HCT116 (cell line): ENCODE results near the gene RHBDD1. TPM values are rescaled to one million over a fixed set of nuclear protein-coding genes. Genes with fewer than 3 reads are reported as not detected.

Experiments
- ATAC-seq: fragments of 200-7000 bp; cut with Tn5 transposase; 2 replicates; pipeline ENCODE4 v1.9.1; 2020; ENCODE audit warnings: mild to moderate bottlenecking, moderate library complexity
- BruUV-seq: library from RNA; stranded (reverse); fragments of 400-500 nt; replicated peaks from 2 replicates; lab custom pipeline; 2021; lab: Mats Ljungman, UMichigan
- CTCF ChIA-PET: fragments of 300-600 bp; sonication (Branson Sonifier 250); formaldehyde crosslinking; loops from one replicate; lab custom pipeline; 2021; ENCODE audit warnings: antibody characterized with exemption; lab: Charles Lee
- POLR2A ChIA-PET: fragments of 300-600, 350-600 bp; sonication (Branson Sonifier 250); formaldehyde crosslinking; loops from one replicate; lab custom pipeline; 2021; ENCODE audit warnings: antibody characterized with exemption; lab: Charles Lee
- RAD21 ChIA-PET, 2 experiments: fragments of 300-600 bp; sonication (Branson Sonifier 250); formaldehyde crosslinking; loops; one replicate each; lab custom pipeline; 2023; ENCODE audit warnings: low total read pairs in 2 of 2; ENCODE audit not compliant: uncharacterized antibody in 2 of 2, unreplicated experiment in 2 of 2, low non-redundant PET in 1 of 2; lab: Charles Lee
- DNase-seq: peaks from one replicate; pipeline ENCODE4 v3.0.0-alpha.2; 2010; ENCODE audit warnings: low read depth, low spot score
- H2AFZ ChIP-seq: fragments of 200-600 bp; shearing (Covaris generic), sonication (generic); 2 replicates; pipeline ENCODE4 v1.6.1; 2017; ENCODE audit warnings: low read depth, mixed run types, mixed read lengths, antibody characterized with exemption, low read length; ENCODE audit not compliant: poor library complexity, severe bottlenecking
- H3K27ac ChIP-seq: 2 replicates; pipeline ENCODE4 v1.5.1; 2012; ENCODE audit warnings: low read depth, low read length
- H3K27me3 ChIP-seq: fragments of 200-600 bp; sonication (generic); 2 replicates; pipeline ENCODE4 v1.6.1; 2016; ENCODE audit warnings: mixed run types, low read length, mixed read lengths; ENCODE audit not compliant: insufficient read depth
- H3K36me3 ChIP-seq, 2 experiments: fragments of 200-500 bp in 1 of 2; fragments of 200-600 bp in 1 of 2; sonication (Bioruptor generic) in 1 of 2; sonication (generic) in 1 of 2; 2 replicates each; pipeline versions ENCODE4 v1.5.1 to v1.6.1; 2014 to 2016; ENCODE audit warnings: low read length in 2 of 2, inconsistent platforms in 1 of 2, mixed read lengths in 1 of 2, mixed run types in 1 of 2; ENCODE audit not compliant: insufficient read depth in 2 of 2, control insufficient read depth in 1 of 2
- H3K4me1 ChIP-seq, 2 experiments: fragments of 200-600 bp in 1 of 2; sonication (generic) in 1 of 2; 2 replicates each; pipeline versions ENCODE4 v1.5.1 to v1.6.1; 2012 to 2017; ENCODE audit warnings: low read length in 2 of 2, inconsistent platforms in 1 of 2, mild to moderate bottlenecking in 1 of 2, mixed read lengths in 1 of 2, mixed run types in 1 of 2, moderate library complexity in 1 of 2; ENCODE audit not compliant: insufficient read depth in 2 of 2, control insufficient read depth in 1 of 2
- H3K4me2 ChIP-seq: fragments of 200-600 bp; sonication (generic); 2 replicates; pipeline ENCODE4 v1.6.1; 2017; ENCODE audit warnings: mixed run types, low read length, mixed read lengths
- H3K4me3 ChIP-seq, 2 experiments: fragments of 200-600 bp in 1 of 2; sonication (generic) in 1 of 2; replicated peaks in 1 of 2; 2 replicates each; pipeline ENCODE4 v1.5.1; 2011 to 2016; ENCODE audit warnings: low read length in 2 of 2, control low read depth in 1 of 2, low read depth in 1 of 2, mild to moderate bottlenecking in 1 of 2, mixed read lengths in 1 of 2, mixed run types in 1 of 2
- H3K79me2 ChIP-seq: fragments of 200-600 bp; sonication (generic); 2 replicates; pipeline ENCODE4 v1.6.1; 2017; ENCODE audit warnings: mild to moderate bottlenecking, mixed run types, low read length, moderate library complexity, mixed read lengths; ENCODE audit not compliant: insufficient read depth
- H3K9ac ChIP-seq: fragments of 200-600 bp; sonication (generic); 2 replicates; pipeline ENCODE4 v1.6.1; 2016; ENCODE audit warnings: low read length, mixed read lengths
- H3K9me2 ChIP-seq: fragments of 200-600 bp; sonication (generic), shearing (Covaris generic); 2 replicates; pipeline ENCODE4 v1.6.1; 2017; ENCODE audit warnings: mixed run types, mild to moderate bottlenecking, moderate library complexity; ENCODE audit not compliant: insufficient read depth
- H3K9me3 ChIP-seq, 2 experiments: fragments of 200-500 bp in 1 of 2; fragments of 200-600 bp in 1 of 2; sonication (Bioruptor generic) in 1 of 2; sonication (generic) in 1 of 2; 2 replicates each; pipeline ENCODE4 v1.6.1; 2014 to 2017; ENCODE audit warnings: low read length in 2 of 2, mixed read lengths in 2 of 2, inconsistent platforms in 1 of 2, low read depth in 1 of 2, mild to moderate bottlenecking in 1 of 2, mixed run types in 1 of 2, moderate library complexity in 1 of 2; ENCODE audit not compliant: control insufficient read depth in 1 of 2, insufficient read depth in 1 of 2
- H4K20me1 ChIP-seq: fragments of 200-600 bp; sonication (generic), shearing (Covaris generic); 2 replicates; pipeline ENCODE4 v1.6.1; 2017; ENCODE audit warnings: mixed run types, mild to moderate bottlenecking, moderate library complexity; ENCODE audit not compliant: insufficient read depth
- ATF3 ChIP-seq: IDR thresholded peaks from 2 replicates; pipeline ENCODE4 v1.6.1; 2012
- CBX3 ChIP-seq: IDR thresholded peaks from 2 replicates; pipeline ENCODE4 v1.6.1; 2012; ENCODE audit warnings: low read depth
- CEBPB ChIP-seq: IDR thresholded peaks from 2 replicates; pipeline ENCODE4 v1.6.1; 2012; ENCODE audit warnings: low read depth
- EGR1 ChIP-seq: IDR thresholded peaks from 2 replicates; pipeline ENCODE4 v1.6.1; 2012; ENCODE audit warnings: low read depth
- ELF1 ChIP-seq: IDR thresholded peaks from 2 replicates; pipeline ENCODE4 v1.6.1; 2012; ENCODE audit warnings: low read depth, borderline replicate concordance
- EZH2 ChIP-seq: fragments of 200-600 bp; sonication (generic); IDR thresholded peaks from 2 replicates; pipeline ENCODE4 v1.6.1; 2017; ENCODE audit warnings: antibody characterized with exemption, mixed run types
- FOSL1 ChIP-seq: IDR thresholded peaks from 2 replicates; pipeline ENCODE4 v1.6.1; 2012; ENCODE audit warnings: low read depth
- JUND ChIP-seq: IDR thresholded peaks from 2 replicates; pipeline ENCODE4 v1.6.1; 2012
- MAX ChIP-seq: IDR thresholded peaks from 2 replicates; pipeline ENCODE4 v1.6.1; 2012
- POLR2A ChIP-seq: IDR thresholded peaks from 2 replicates; pipeline ENCODE4 v1.7.0; 2011; ENCODE audit warnings: borderline replicate concordance; ENCODE audit not compliant: insufficient read depth, insufficient read length; ENCODE audit errors: extremely low read depth
- POLR2AphosphoS5 ChIP-seq: IDR thresholded peaks from 2 replicates; pipeline ENCODE4 v1.6.1; 2011; ENCODE audit warnings: mild to moderate bottlenecking, low read depth, low read length, moderate library complexity
- RAD21 ChIP-seq: IDR thresholded peaks from 2 replicates; pipeline ENCODE4 v1.6.1; 2012; ENCODE audit warnings: low read depth, mild to moderate bottlenecking
- SP1 ChIP-seq: IDR thresholded peaks from 2 replicates; pipeline ENCODE4 v1.6.1; 2012; ENCODE audit warnings: low read depth
- SRF ChIP-seq: IDR thresholded peaks from 2 replicates; pipeline ENCODE4 v1.6.1; 2012; ENCODE audit warnings: low read depth
- TCF7L2 ChIP-seq: IDR thresholded peaks from 2 replicates; pipeline ENCODE4 v1.7.0; 2011; ENCODE audit warnings: borderline replicate concordance, inconsistent platforms; ENCODE audit not compliant: insufficient read depth, insufficient read length; ENCODE audit errors: extremely low read depth
- YY1 ChIP-seq: IDR thresholded peaks from 2 replicates; pipeline ENCODE4 v1.6.1; 2011; ENCODE audit warnings: low read length, low read depth, moderate library complexity, mild to moderate bottlenecking; ENCODE audit not compliant: insufficient replicate concordance; ENCODE audit errors: extremely low read depth
- ZBTB33 ChIP-seq: IDR thresholded peaks from 2 replicates; pipeline ENCODE4 v1.6.1; 2011; ENCODE audit warnings: mild to moderate bottlenecking, low read length, moderate library complexity; ENCODE audit not compliant: insufficient replicate concordance; ENCODE audit errors: extremely low read depth
- ZFX ChIP-seq: fragments of 450-650 bp; IDR thresholded peaks from 2 replicates; pipeline ENCODE4 v1.6.1; 2017
- ZNF274 ChIP-seq: fragments of 200-500 bp; sonication (Bioruptor generic); IDR thresholded peaks from 2 replicates; pipeline ENCODE4 v1.6.1; 2014; ENCODE audit warnings: mild to moderate bottlenecking, low read depth, low read length, inconsistent platforms
- intact Hi-C: fragments of 100-400 bp; cut with micrococcal nuclease; formaldehyde crosslinking; loops from 2 replicates; pipeline ENCODE4 v1.10.0; 2022
- total RNA-seq: library from RNA; stranded (reverse); gene quantifications from one replicate; pipeline ENCODE4 v1.2.1, GENCODE V29; 2021; ENCODE audit not compliant: unreplicated experiment
- TF ChIP-seq, protein P1 (sequence below), 3 experiments: fragments of 200-600 bp in 1 of 3; sonication (generic) in 1 of 3; IDR thresholded peaks in 2 of 3; conservative IDR thresholded peaks in 1 of 3; 2 replicates each; pipeline ENCODE4 v1.5.1; 2012 to 2017; ENCODE audit warnings: low read depth in 2 of 3, low read length in 2 of 3, antibody characterized with exemption in 1 of 3, borderline replicate concordance in 1 of 3, control low read depth in 1 of 3, mild to moderate bottlenecking in 1 of 3, mixed read lengths in 1 of 3, mixed run types in 1 of 3, moderate library complexity in 1 of 3; ENCODE audit not compliant: insufficient read depth in 1 of 3

Gene RHBDD1
- total RNA-seq, 1 experiment from 2014 or later, result 73.8 TPM

DNA sequence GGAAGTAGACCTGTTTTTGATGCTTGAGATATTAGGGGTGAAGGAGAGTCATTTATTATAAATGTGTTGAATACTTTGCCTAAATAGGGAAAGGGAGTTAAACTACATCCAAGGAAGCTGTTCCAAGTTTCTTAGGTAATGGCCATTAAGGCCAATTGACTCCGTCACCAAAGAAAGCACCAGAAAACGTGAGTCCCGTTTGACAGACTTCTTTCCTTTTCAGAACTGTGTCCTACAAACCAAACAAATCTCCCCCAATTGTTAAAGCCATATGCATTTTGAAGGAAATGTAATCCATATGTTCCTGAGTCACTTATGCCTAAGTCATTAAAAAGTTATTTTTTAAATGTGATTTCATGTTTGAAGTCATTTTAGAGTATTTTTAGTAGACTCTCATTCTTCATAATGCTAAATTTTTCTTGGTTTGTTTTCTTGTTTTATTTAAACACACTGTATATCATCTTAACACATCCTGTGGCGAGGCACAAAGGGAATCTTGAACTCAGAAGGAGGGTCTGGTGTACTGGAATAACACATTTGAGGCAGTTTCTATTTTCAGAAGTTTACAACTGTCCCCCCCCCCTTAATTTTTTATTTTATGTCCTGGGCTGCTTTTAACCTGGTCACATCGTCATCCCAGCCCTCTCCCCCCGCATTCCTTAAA is 133.7 kb downstream of the RHBDD1 start (continued):
- no peak for TF ChIP-seq ZNF274

DNA sequence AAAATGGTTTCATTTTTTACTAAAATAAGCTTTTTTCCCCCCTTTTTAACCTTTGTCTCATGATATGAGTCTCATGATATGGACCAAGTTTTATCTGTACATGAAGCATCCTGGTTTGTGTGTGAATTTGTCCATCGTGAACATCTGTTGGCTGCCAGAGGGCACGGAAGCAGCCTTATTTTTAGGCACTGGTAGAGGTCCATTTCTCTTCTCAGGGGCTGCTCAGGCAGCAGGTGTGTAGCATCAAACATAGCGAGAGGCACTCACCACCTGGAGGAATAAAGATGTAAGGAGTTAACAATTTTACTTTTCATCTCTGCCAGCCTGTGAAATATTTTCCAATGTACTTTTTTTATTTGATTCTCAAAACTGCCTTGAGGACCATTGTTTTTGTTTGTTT is 134.5 kb downstream of the RHBDD1 start:
- BruUV-seq, result no TSS peak
- no peak for DNase-seq
- Histone ChIP-seq H3K9me3 (no peaks in the 10 kb centered on the region), H3K36me3 (peaks cover 0 to 3% of the 10 kb centered on the region in 2 experiments; a peak in 1 of 4 replicates), H3K4me3 (no peak overlapping the region), H2AFZ (no peak overlapping the region), H3K79me2 (no peaks in the 10 kb centered on the region), H4K20me1 (no peaks in the 10 kb centered on the region), H3K4me2 (no peak overlapping the region), H3K9ac (no peak overlapping the region)
- POLR2A ChIA-PET, result no interaction called here
- RAD21 ChIA-PET, result no interaction called here
- intact Hi-C loops, result no loop called here
- CTCF ChIA-PET, result no interaction called here
- ATAC-seq, result no peak
- TF ChIP-seq ZNF274 (no peak), ZFX (no peak), CEBPB (no peak), CBX3 (no peak), ATF3 (no peak), POLR2AphosphoS5 (no peak), JUND (no peak), YY1 (no peak), ELF1 (no peak), SRF (no peak), POLR2A (no peak), FOSL1 (no peak), ZBTB33 (no peak), EZH2 (no peak), TCF7L2 (no peak), RAD21 (no peak), MAX (no peak), EGR1 (no peak), SP1 (no peak)
- TF ChIP-seq, protein P1, sequence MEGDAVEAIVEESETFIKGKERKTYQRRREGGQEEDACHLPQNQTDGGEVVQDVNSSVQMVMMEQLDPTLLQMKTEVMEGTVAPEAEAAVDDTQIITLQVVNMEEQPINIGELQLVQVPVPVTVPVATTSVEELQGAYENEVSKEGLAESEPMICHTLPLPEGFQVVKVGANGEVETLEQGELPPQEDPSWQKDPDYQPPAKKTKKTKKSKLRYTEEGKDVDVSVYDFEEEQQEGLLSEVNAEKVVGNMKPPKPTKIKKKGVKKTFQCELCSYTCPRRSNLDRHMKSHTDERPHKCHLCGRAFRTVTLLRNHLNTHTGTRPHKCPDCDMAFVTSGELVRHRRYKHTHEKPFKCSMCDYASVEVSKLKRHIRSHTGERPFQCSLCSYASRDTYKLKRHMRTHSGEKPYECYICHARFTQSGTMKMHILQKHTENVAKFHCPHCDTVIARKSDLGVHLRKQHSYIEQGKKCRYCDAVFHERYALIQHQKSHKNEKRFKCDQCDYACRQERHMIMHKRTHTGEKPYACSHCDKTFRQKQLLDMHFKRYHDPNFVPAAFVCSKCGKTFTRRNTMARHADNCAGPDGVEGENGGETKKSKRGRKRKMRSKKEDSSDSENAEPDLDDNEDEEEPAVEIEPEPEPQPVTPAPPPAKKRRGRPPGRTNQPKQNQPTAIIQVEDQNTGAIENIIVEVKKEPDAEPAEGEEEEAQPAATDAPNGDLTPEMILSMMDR (IDR thresholded peaks at IDR 0.05 in 2 of 3, conservative IDR thresholded peaks at IDR 0.05 in 1 of 3; ENCODE audit: borderline replicate concordance in 1 of 3, insufficient read depth in 1 of 3, low read depth in 2 of 3, low read length in 2 of 3), result no peak
- TF ChIP-seq, all 23 proteins: peak for 0
- Histone ChIP-seq H3K9me2 (no peaks in the 10 kb centered on the region), H3K27ac (no peak overlapping the region), H3K4me1 (no peaks in the 10 kb centered on the region), H3K27me3 (no peaks in the 10 kb centered on the region)
